GM12874 (cell line): ENCODE data around the gene LRPAP1.

Experiments used
- TF ChIP-seq, protein P1 (sequence below): IDR thresholded peaks from 2 replicates; pipeline ENCODE4 v1.5.1; 2011; ENCODE audit warnings: low read depth, mild to moderate bottlenecking, control low read depth, low read length, moderate library complexity; ENCODE audit not compliant: insufficient read depth

LRPAP1 gene

DNA sequence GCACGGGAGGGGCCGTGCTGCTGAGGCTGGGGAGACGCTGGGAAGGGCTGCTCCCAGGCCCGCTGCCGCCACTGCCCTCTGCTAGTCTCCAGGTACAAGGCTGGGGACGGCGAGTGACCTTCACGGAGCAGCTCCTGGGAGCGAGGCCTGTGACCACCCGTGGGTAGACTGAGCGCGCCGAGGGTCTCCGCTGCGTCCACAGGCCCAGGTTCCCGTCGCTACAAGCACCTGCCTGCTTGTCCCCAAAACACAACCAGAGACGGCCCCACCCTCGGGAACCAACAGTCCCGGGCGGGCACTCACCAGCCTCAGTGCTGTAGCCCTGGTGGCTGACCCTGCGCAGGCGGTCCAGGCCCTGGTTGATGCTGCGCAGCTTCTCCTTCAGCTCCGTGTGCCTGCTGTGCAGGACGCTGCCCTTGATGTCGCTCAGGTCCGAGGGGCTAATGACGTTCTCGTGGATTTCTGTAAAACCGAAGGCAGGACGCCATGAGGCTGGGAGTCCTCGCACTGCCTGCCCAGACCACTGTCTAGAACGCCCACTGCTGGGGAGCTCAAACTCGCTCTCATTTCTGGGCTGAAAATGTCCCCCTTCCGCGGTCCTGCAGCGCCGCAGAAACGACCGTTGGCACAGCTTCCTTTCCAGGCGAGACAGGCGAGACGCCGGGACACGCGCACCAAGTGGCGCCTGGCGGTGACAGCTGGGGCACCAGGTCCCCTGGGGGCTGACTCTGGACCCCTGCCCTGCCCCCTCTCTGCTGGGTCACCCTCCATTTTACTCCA is 14.3 kb downstream of the LRPAP1 start:
- TF ChIP-seq, protein P1, sequence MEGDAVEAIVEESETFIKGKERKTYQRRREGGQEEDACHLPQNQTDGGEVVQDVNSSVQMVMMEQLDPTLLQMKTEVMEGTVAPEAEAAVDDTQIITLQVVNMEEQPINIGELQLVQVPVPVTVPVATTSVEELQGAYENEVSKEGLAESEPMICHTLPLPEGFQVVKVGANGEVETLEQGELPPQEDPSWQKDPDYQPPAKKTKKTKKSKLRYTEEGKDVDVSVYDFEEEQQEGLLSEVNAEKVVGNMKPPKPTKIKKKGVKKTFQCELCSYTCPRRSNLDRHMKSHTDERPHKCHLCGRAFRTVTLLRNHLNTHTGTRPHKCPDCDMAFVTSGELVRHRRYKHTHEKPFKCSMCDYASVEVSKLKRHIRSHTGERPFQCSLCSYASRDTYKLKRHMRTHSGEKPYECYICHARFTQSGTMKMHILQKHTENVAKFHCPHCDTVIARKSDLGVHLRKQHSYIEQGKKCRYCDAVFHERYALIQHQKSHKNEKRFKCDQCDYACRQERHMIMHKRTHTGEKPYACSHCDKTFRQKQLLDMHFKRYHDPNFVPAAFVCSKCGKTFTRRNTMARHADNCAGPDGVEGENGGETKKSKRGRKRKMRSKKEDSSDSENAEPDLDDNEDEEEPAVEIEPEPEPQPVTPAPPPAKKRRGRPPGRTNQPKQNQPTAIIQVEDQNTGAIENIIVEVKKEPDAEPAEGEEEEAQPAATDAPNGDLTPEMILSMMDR: no peak

DNA sequence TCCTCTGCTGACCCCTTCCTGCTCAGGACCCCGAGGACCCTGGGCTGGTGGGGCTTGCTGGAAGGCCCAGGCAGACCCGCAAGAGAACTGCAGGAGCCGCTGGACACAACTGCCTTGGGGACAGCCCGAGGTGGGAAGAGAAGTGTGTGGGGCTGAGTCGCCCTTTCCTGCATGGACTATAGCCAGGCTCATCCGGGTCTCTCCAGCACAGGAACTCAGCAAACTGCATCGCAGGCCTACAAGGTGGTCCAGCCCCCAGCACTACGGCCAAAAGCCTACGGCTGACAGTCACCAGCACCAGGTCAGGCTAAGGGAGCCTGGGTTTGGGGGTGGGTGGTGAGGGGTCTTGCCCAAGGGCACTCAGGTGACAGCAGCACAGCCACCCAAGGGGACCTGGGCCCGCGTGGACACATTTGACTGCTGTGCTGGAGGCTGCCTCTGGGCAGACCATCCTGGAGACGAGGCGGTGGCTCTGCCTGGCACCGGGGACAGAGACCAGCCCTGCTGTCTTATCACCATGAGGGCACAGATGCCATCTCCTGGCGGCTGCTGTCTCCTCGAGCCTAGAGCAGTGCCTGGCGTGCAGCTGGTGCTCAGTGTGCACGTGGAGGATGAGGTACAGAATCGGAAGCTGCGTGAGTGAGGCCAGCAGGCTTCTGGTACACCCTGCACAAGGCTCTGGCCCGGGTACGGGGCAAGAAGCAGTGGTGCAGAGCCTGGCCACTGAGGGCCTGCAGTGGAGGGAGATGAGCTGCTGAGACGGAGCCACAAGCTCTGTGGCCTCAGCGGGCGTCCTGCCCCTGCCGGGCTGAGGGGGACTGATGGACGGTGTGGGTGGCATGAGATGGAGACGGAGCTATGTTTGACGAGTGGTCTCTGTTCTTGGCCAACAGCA is 15.1 kb downstream of the LRPAP1 start:
- TF ChIP-seq, protein P1: no peak

DNA sequence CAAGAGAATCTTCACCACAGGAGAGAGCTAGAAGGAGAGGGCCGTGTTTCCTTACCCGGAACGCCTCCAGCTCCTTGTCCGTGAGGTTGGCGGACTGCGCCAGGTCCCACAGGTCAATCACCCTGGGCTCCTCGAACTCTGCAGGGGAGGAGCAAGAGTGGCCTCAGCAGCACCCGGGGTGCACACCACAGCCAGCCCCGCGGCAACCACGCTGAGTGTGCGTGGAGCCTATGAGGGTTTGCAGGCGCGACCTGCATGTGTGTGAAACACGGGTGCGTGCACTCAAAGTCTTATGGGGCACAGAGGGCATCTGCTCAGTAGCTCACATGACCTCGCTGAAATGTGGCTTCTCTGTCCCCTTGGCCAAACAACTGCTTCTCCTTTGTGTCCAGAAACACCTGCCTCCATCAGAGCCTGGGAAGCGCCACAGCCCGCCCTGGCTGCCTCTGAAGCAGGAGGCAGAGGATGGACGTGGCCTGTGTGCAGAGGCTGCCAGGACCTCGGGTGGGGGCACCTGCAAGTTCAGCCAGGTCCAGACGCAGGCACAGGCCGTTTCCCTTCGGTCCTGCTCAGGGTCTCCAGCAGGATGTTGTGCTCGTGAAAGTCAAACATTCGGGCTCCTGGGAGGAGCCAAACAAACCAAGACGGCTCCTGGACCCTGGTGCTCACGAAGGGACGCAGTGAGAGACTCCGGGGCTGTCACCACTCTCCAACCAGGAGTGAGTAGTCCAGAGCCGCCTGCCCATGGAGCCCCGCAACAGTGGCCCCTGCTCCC is 16.0 kb downstream of the LRPAP1 start:
- TF ChIP-seq, protein P1: no peak

DNA sequence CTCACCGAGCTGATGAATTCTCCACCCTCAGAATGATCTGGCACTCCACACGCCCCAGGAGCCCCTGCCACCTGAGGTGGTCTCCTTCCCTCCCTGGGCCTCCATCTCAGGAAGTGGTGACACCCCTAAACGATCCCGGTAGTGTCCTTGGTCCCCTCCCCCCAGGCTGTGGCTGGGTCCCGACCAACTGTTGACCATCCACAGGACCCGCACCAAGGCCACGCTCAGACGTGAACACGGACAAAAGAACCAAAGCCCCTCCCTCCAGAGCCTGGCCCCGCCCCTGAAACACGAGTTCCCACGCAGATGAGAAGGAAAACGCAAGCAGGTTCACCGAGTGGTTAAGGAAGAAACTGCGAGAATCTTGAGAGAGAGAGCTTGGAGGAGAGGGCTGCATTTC is 16.6 kb downstream of the LRPAP1 start:
- TF ChIP-seq, protein P1: no peak

DNA sequence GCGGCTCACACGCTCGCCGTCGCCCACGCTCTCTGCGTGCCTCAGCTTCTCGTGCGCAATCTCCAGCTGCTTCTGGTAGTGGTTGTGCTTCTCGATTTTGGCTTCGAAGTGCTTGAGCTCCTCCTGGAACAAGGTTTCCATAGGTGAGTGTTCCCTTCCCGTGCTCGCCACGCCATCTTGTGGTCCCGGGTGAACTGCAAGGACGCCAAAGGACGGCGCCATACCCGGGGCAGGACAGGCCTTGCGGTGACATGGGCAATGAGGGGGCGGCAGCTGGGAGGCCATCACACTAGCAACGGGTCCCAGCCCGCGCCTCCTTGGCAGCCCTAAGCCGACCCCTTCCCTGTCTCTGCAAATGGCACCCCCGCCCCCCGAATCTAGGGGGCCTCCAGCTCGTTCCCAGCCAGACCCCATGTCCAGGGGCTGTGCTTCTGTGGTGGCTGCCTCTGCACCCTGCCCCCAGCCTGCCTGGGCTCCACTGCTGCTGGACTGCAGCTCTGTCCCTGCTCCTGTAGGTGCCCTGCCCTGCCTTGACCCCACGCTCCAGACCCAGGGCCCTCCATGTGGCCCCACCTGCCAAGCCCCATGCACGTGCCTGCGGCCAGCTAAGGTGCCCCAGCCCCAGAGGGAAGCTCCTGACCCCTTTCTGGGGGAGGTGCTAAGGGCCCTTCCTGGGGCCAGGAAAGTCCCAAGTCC is 17.3 kb downstream of the LRPAP1 start:
- TF ChIP-seq, protein P1: 0 out of 2 replicates have a peak, but pooled peaks have one; percentile 6

DNA sequence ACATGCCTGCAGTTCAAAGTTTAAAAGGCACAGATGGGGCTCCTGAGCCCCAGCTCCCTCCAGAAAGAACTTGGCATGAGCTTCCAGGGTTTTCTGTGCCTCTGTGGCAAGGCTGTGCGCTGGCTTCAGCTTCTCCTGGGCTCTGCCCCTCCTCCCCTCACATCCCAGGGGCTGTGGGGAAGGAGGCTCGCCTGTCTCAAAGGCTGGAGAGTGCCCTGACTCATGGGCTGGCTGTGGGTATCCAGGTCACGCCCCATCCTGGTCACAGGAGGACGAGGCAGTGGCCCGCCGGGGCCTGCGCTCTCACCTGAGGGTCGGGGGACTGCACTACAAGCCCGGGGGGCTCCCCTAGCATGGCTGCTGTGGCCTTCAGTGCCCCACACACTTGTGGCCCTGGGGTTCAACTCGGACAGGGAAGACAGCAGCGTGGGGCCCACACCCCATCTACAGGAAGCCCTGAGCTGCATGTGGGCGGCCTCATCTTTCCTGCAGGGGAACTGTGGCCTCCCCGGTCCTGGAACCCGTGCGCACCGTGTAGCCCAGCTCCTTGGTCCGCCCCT is 17.9 kb downstream of the LRPAP1 start:
- TF ChIP-seq, protein P1: no peak
